H9 (cell line): ENCODE results near the gene GALR1. TPM values are rescaled to one million over a fixed set of nuclear protein-coding genes. Genes with fewer than 3 reads are reported as not detected.
A peak's percentile ranks its signal among the peaks of the same experiment; 100 is the strongest.

Source experiments
- DNase-seq: peaks from one replicate; pipeline ENCODE4 v3.0.0-alpha.2; 2017
- H2AFZ ChIP-seq: one replicate; pipeline ENCODE4 v1.6.1; 2013; ENCODE audit warnings: mild to moderate bottlenecking, low read length, control low read depth, moderate library complexity
- H2AK5ac ChIP-seq: 2 replicates; pipeline ENCODE4 v1.6.1; 2013; ENCODE audit warnings: low read length, control low read depth, mixed read lengths; ENCODE audit not compliant: insufficient read length
- H2BK120ac ChIP-seq: one replicate; pipeline ENCODE4 v1.6.1; 2013; ENCODE audit warnings: low read depth, mild to moderate bottlenecking, low read length, control low read depth, inconsistent platforms; ENCODE audit not compliant: poor library complexity, severe bottlenecking
- H2BK12ac ChIP-seq: 2 replicates; pipeline ENCODE4 v1.6.1; 2013; ENCODE audit warnings: low read length, control low read depth, mixed read lengths, low read depth; ENCODE audit not compliant: insufficient read length
- H2BK15ac ChIP-seq: 2 replicates; pipeline ENCODE4 v1.6.1; 2013; ENCODE audit warnings: low read depth, low read length, control low read depth
- H2BK20ac ChIP-seq: one replicate; pipeline ENCODE4 v1.6.1; 2013; ENCODE audit warnings: low read depth, mild to moderate bottlenecking, low read length, control low read depth, inconsistent platforms; ENCODE audit not compliant: poor library complexity, severe bottlenecking
- H2BK5ac ChIP-seq: 2 replicates; pipeline ENCODE4 v1.6.1; 2013; ENCODE audit warnings: low read length, control low read depth, mixed read lengths; ENCODE audit not compliant: insufficient read length
- H3K14ac ChIP-seq: 2 replicates; pipeline ENCODE4 v1.6.1; 2013; ENCODE audit warnings: low read length, control low read depth; ENCODE audit not compliant: insufficient read depth
- H3K18ac ChIP-seq: 2 replicates; pipeline ENCODE4 v1.6.1; 2013; ENCODE audit warnings: low read depth, mild to moderate bottlenecking, mixed read lengths, low read length, control low read depth; ENCODE audit not compliant: insufficient read length
- H3K23ac ChIP-seq: 2 replicates; pipeline ENCODE4 v1.6.1; 2013; ENCODE audit warnings: low read length, control low read depth, mixed read lengths, low read depth; ENCODE audit not compliant: insufficient read length
- H3K23me2 ChIP-seq: 2 replicates; pipeline ENCODE4 v1.6.1; 2013; ENCODE audit warnings: low read depth, mild to moderate bottlenecking, mixed read lengths, low read length, control low read depth; ENCODE audit not compliant: insufficient read length, poor library complexity, severe bottlenecking
- H3K27ac ChIP-seq: 2 replicates; pipeline ENCODE4 v1.5.1; 2013; ENCODE audit warnings: low read length, control low read depth, mixed read lengths, low read depth; ENCODE audit not compliant: insufficient read length
- H3K27me3 ChIP-seq: 2 replicates; pipeline ENCODE4 v1.6.1; 2013; ENCODE audit warnings: low read length, control low read depth, inconsistent platforms; ENCODE audit not compliant: insufficient read depth
- H3K4ac ChIP-seq: 2 replicates; pipeline ENCODE4 v1.6.1; 2013; ENCODE audit warnings: low read depth, mild to moderate bottlenecking, control low read depth, inconsistent platforms, low read length, moderate library complexity
- H3K4me1 ChIP-seq: 2 replicates; pipeline ENCODE4 v1.6.1; 2013; ENCODE audit warnings: low read length, control low read depth, inconsistent platforms; ENCODE audit not compliant: insufficient read depth
- H3K4me2 ChIP-seq: 2 replicates; pipeline ENCODE4 v1.6.1; 2013; ENCODE audit warnings: low read length, control low read depth, mixed read lengths; ENCODE audit not compliant: insufficient read length, insufficient read depth
- H3K56ac ChIP-seq: 2 replicates; pipeline ENCODE4 v1.6.1; 2013; ENCODE audit warnings: low read depth, mild to moderate bottlenecking, mixed read lengths, low read length, control low read depth; ENCODE audit not compliant: insufficient read length
- H3K79me1 ChIP-seq: 2 replicates; pipeline ENCODE4 v1.6.1; 2013; ENCODE audit warnings: low read depth, mild to moderate bottlenecking, moderate library complexity, low read length, control low read depth, inconsistent platforms; ENCODE audit not compliant: insufficient read depth, poor library complexity, severe bottlenecking
- H3K79me2 ChIP-seq: 2 replicates; pipeline ENCODE4 v1.6.1; 2013; ENCODE audit warnings: low read length, control low read depth, inconsistent platforms; ENCODE audit not compliant: insufficient read depth
- H3K9ac ChIP-seq: 2 replicates; pipeline ENCODE4 v1.6.1; 2013; ENCODE audit warnings: low read length, control low read depth, mixed read lengths; ENCODE audit not compliant: insufficient read length; ENCODE audit errors: extremely low read depth
- H3K9me3 ChIP-seq: one replicate; pipeline ENCODE4 v1.6.1; 2013; ENCODE audit warnings: low read depth, low read length, inconsistent platforms; ENCODE audit not compliant: control insufficient read depth
- H3T11ph ChIP-seq: one replicate; pipeline ENCODE4 v1.6.1; 2013; ENCODE audit warnings: mild to moderate bottlenecking, low read length, control low read depth, inconsistent platforms
- H4K20me1 ChIP-seq: one replicate; pipeline ENCODE4 v1.6.1; 2013; ENCODE audit not compliant: control insufficient read depth, insufficient read length, insufficient read depth
- H4K5ac ChIP-seq: 2 replicates; pipeline ENCODE4 v1.6.1; 2013; ENCODE audit warnings: low read depth, mild to moderate bottlenecking, mixed read lengths, low read length, control low read depth; ENCODE audit not compliant: insufficient read length
- H4K8ac ChIP-seq: replicated peaks from 2 replicates; pipeline ENCODE4 v1.6.1; 2013; ENCODE audit warnings: low read length, control low read depth, mixed read lengths, low read depth; ENCODE audit not compliant: insufficient read length
- H4K91ac ChIP-seq: 2 replicates; pipeline ENCODE4 v1.6.1; 2013; ENCODE audit warnings: low read depth, mild to moderate bottlenecking, moderate library complexity, mixed read lengths, low read length, control low read depth; ENCODE audit not compliant: insufficient read length
- H3K27ac Mint-ChIP-seq, 3 experiments: 2 replicates in 2 of 3; 3 replicates in 1 of 3; pipeline ENCODE4 v1.8.0; 2020 to 2021; ENCODE audit warnings: mixed read lengths in 3 of 3, mild to moderate bottlenecking in 1 of 3, moderate library complexity in 1 of 3
- H3K27me3 Mint-ChIP-seq: 2 replicates; pipeline ENCODE4 v1.8.0; 2021; ENCODE audit warnings: low read depth, mild to moderate bottlenecking, moderate library complexity, mixed read lengths
- H3K36me3 Mint-ChIP-seq, 3 experiments: 2 replicates in 2 of 3; 3 replicates in 1 of 3; pipeline ENCODE4 v1.8.0; 2020 to 2021; ENCODE audit warnings: low read depth in 3 of 3, mixed read lengths in 3 of 3; ENCODE audit not compliant: insufficient read depth in 1 of 3
- H3K4me1 Mint-ChIP-seq, 2 experiments: 2 replicates each; pipeline ENCODE4 v1.8.0; 2020; ENCODE audit warnings: mixed read lengths in 2 of 2
- H3K4me3 Mint-ChIP-seq, 2 experiments: 2 replicates in 1 of 2; 3 replicates in 1 of 2; pipeline ENCODE4 v1.8.0; 2020 to 2021; ENCODE audit warnings: mild to moderate bottlenecking in 2 of 2, mixed read lengths in 2 of 2, moderate library complexity in 1 of 2
- H3K9me3 Mint-ChIP-seq, 2 experiments: 2 replicates in 1 of 2; 3 replicates in 1 of 2; pipeline ENCODE4 v1.8.0; 2020; ENCODE audit warnings: mild to moderate bottlenecking in 2 of 2, mixed read lengths in 2 of 2, moderate library complexity in 1 of 2
- CTCF ChIP-seq: fragments of 200-600 bp; sonication (generic); conservative IDR thresholded peaks from 3 replicates; pipeline ENCODE4 v1.8.0; 2021; ENCODE audit warnings: antibody characterized with exemption, mild to moderate bottlenecking
- WGBS: extraction: QIAGEN DNeasy Blood & Tissue Kit; methylation state at CpG from one replicate; pipeline ENCODE4 v1.1.7; 2013; ENCODE audit warnings: missing lambda C conversion rate, low lambda C conversion rate, mixed read lengths; ENCODE audit not compliant: insufficient read length; ENCODE audit errors: extremely low coverage; 5-methylcytosine and 5-hydroxymethylcytosine counted together
- total RNA-seq: library from RNA; stranded (reverse); gene quantifications from 2 replicates; pipeline ENCODE4 v1.2.1, GENCODE V29; 2021

Gene GALR1
- total RNA-seq, 1 experiment from 2014 or later, result 0.07 TPM

GRCh38 chr18:77250501-77250925, 865 bp downstream of the GALR1 start:
- no peak overlapping the region for H3T11ph ChIP-seq
- H3K4me1 ChIP-seq, result peaks cover 14% of the 10 kb centered on the region
- no peak overlapping the region for H2BK20ac ChIP-seq
- peak overlapping the region; percentile 56 for H3K4me2 ChIP-seq
- no peak overlapping the region for H2BK5ac ChIP-seq
- H2BK12ac ChIP-seq, result no peak overlapping the region
- no peaks in the 10 kb centered on the region for H3K9me3 ChIP-seq
- no peak overlapping the region for H2BK120ac ChIP-seq
- H3K27ac ChIP-seq, result no peak overlapping the region
- Mint-ChIP-seq H3K4me3 (peak overlapping the region; percentile 61 to 90), H3K4me1 (peaks cover 27 to 32% of the 10 kb centered on the region in 2 experiments), H3K9me3 (peaks cover 19 to 25% of the 10 kb centered on the region in 2 experiments), H3K27ac (no peak overlapping the region), H3K36me3 (peaks cover 5 to 14% (median 6%) of the 10 kb centered on the region in 3 experiments), H3K27me3 (peaks cover 85% of the 10 kb centered on the region)
- H2AK5ac ChIP-seq, result no peak overlapping the region
- no peak overlapping the region for H4K5ac ChIP-seq
- H2BK15ac ChIP-seq, result no peak overlapping the region
- H4K20me1 ChIP-seq, result no peaks in the 10 kb centered on the region
- no peaks in the 10 kb centered on the region for H3K79me1 ChIP-seq
- no peak for TF ChIP-seq CTCF
- no peak overlapping the region for H4K91ac ChIP-seq
- WGBS, result no CpG with 5 or more reads among the region's 40 CpGs
- no peak overlapping the region for H3K14ac ChIP-seq
- peaks cover 30% of the 10 kb centered on the region; the same call in 1 of the 2 replicates for H3K27me3 ChIP-seq
- H2AFZ ChIP-seq, result no peak overlapping the region
- no peak overlapping the region for H3K56ac ChIP-seq
- peaks cover 30% of the 10 kb centered on the region for H3K23me2 ChIP-seq
- H3K23ac ChIP-seq, result no peak overlapping the region
- H3K4ac ChIP-seq, result no peak overlapping the region
- H3K9ac ChIP-seq, result no peak overlapping the region
- H3K79me2 ChIP-seq, result no peaks in the 10 kb centered on the region
- DNase-seq, result peak; percentile 56
- no peak overlapping the region for H4K8ac ChIP-seq
- no peak overlapping the region for H3K18ac ChIP-seq
